B cell (primary cell): ENCODE measurements around the gene MAGEB17. TPM values are rescaled to one million over a fixed set of nuclear protein-coding genes. Genes with fewer than 3 reads are reported as not detected.

Experiments
- ATAC-seq: fragments of 200-7000 bp; cut with Tn5 transposase; one replicate; pipeline ENCODE4 v1.10.0; 2021; ENCODE audit warnings: low read depth, mild to moderate bottlenecking, moderate number of reproducible peaks, moderate library complexity
- CTCF ChIA-PET: fragments of 350-600 bp; sonication (Branson Sonifier 250); formaldehyde crosslinking; loops from one replicate; lab custom pipeline; 2021; ENCODE audit warnings: antibody characterized with exemption, inconsistent platforms; lab: Charles Lee
- POLR2A ChIA-PET: fragments of 350-600 bp; sonication (Branson Sonifier 250); formaldehyde crosslinking; loops from one replicate; lab custom pipeline; 2021; ENCODE audit warnings: antibody characterized with exemption; lab: Charles Lee
- DNase-seq: peaks from one replicate; pipeline ENCODE4 v3.0.0; 2013
- H2AFZ ChIP-seq: 2 replicates; pipeline ENCODE4 v1.6.1; 2012; ENCODE audit warnings: mild to moderate bottlenecking, low read depth, low read length; ENCODE audit not compliant: insufficient read depth, poor library complexity, severe bottlenecking
- H3K27ac ChIP-seq, 2 donors: 1 replicate in 1 of 2; 2 replicates in 1 of 2; pipeline ENCODE4 v1.5.1; 2012 to 2013; ENCODE audit warnings: low read length in 2 of 2, mild to moderate bottlenecking in 2 of 2, moderate library complexity in 1 of 2
- H3K27me3 ChIP-seq, 4 experiments: fragments of 200-600 bp in 1 of 4; sonication (generic) in 1 of 4; replicated peaks in 1 of 4; 1 replicate in 2 of 4; 2 replicates in 2 of 4; pipeline versions ENCODE4 v1.6.1 to v1.7.0; 2013 to 2016; ENCODE audit warnings: low read length in 3 of 4, mild to moderate bottlenecking in 2 of 4, mixed read lengths in 1 of 4, moderate library complexity in 1 of 4; ENCODE audit not compliant: insufficient read depth in 4 of 4, control insufficient read depth in 3 of 4; ENCODE audit errors: control extremely low read depth in 1 of 4
- H3K36me3 ChIP-seq, 2 experiments: replicated peaks in 1 of 2; 1 replicate in 1 of 2; 2 replicates in 1 of 2; pipeline versions ENCODE4 v1.6.1 to v1.7.1; 2013; ENCODE audit warnings: low read length in 1 of 2; ENCODE audit not compliant: insufficient read depth in 2 of 2, control insufficient read depth in 1 of 2; ENCODE audit errors: control extremely low read depth in 1 of 2, extremely low read depth in 1 of 2
- H3K4me1 ChIP-seq, 2 donors: fragments of 200-600 bp in 1 of 2; sonication (generic) in 1 of 2; 1 replicate in 1 of 2; 2 replicates in 1 of 2; pipeline versions ENCODE4 v1.5.1 to v1.6.1; 2013 to 2017; ENCODE audit warnings: low read length in 2 of 2; ENCODE audit not compliant: control insufficient read depth in 2 of 2, insufficient read depth in 2 of 2
- H3K4me2 ChIP-seq: replicated peaks from 2 replicates; pipeline ENCODE3; 2012; ENCODE audit warnings: mild to moderate bottlenecking, low read depth, low read length; ENCODE audit not compliant: poor library complexity, severe bottlenecking
- H3K4me3 ChIP-seq, 5 experiments: fragments of 200-600 bp in 1 of 5; sonication (generic) in 1 of 5; 1 replicate in 3 of 5; 2 replicates in 2 of 5; pipeline versions ENCODE4 v1.5.1 to v1.7.0; 2011 to 2016; ENCODE audit warnings: low read length in 4 of 5, mild to moderate bottlenecking in 4 of 5, low read depth in 2 of 5, control low read depth in 1 of 5, moderate library complexity in 1 of 5; ENCODE audit not compliant: insufficient read depth in 1 of 5; ENCODE audit errors: control extremely low read depth in 1 of 5, extremely low read depth in 1 of 5
- H3K79me2 ChIP-seq: fragments of 200-600 bp; sonication (generic); one replicate; pipeline ENCODE4 v1.6.0; 2016; ENCODE audit warnings: low read length; ENCODE audit not compliant: control insufficient read depth, insufficient read depth
- H3K9ac ChIP-seq: fragments of 200-600 bp; sonication (generic); 2 replicates; pipeline ENCODE4 v1.6.1; 2017; ENCODE audit warnings: mild to moderate bottlenecking, low read length, moderate library complexity
- H3K9me3 ChIP-seq, 3 donors: one replicate each; pipeline versions ENCODE4 v1.6.1 to v1.7.1; 2013; ENCODE audit warnings: low read length in 2 of 3; ENCODE audit not compliant: control insufficient read depth in 2 of 3, insufficient read depth in 1 of 3; ENCODE audit errors: control extremely low read depth in 1 of 3
- H4K20me1 ChIP-seq: 2 replicates; pipeline ENCODE4 v1.6.0; 2012; ENCODE audit warnings: mild to moderate bottlenecking, low read length; ENCODE audit not compliant: insufficient read depth, control insufficient read depth, poor library complexity, severe bottlenecking
- H3K27ac Mint-ChIP-seq: one replicate; pipeline ENCODE4 v1.8.0; 2021; ENCODE audit warnings: mixed read lengths
- H3K27me3 Mint-ChIP-seq: one replicate; pipeline ENCODE4 v1.8.0; 2021; ENCODE audit warnings: mixed read lengths
- H3K4me1 Mint-ChIP-seq: one replicate; pipeline ENCODE4 v1.8.0; 2021; ENCODE audit warnings: mixed read lengths
- H3K4me3 Mint-ChIP-seq: one replicate; pipeline ENCODE4 v1.8.0; 2021; ENCODE audit warnings: mixed read lengths
- H3K9me3 Mint-ChIP-seq: one replicate; pipeline ENCODE4 v1.8.0; 2022; ENCODE audit warnings: mixed read lengths; ENCODE audit not compliant: insufficient read depth
- EZH2 ChIP-seq: IDR thresholded peaks from 2 replicates; pipeline ENCODE4 v1.6.1; 2012; ENCODE audit warnings: borderline replicate concordance, low read depth, mild to moderate bottlenecking, moderate library complexity, low read length; ENCODE audit not compliant: insufficient read depth, poor library complexity, severe bottlenecking
- intact Hi-C: fragments of 100-400 bp; cut with micrococcal nuclease; formaldehyde crosslinking; loops from one replicate; pipeline ENCODE4 v1.10.0; 2022
- polyA plus RNA-seq: library from polyadenylated mRNA; depleted of rRNA; stranded (reverse); fragments of >200 nt; gene quantifications from 2 replicates; pipeline ENCODE4 v1.2.3, GENCODE V29; 2012
- total RNA-seq, 2 donors: library from RNA; stranded (reverse); fragments of 120-200 nt in 1 of 2; gene quantifications; 1 replicate in 1 of 2; 2 replicates in 1 of 2; pipeline versions ENCODE4 v1.2.3 to v1.2.4, GENCODE V29; 2013 to 2022
- TF ChIP-seq, protein P1 (sequence below): fragments of 200-600 bp; IDR thresholded peaks from one replicate; pipeline ENCODE4 v1.8.0; 2022; ENCODE audit warnings: antibody characterized with exemption, mild to moderate bottlenecking

Gene MAGEB17
- total and polyA plus RNA-seq, 2 donors (not counting 1 experiment from before 2014, with no cell fraction given): 0.16 TPM; not detected in 1

DNA sequence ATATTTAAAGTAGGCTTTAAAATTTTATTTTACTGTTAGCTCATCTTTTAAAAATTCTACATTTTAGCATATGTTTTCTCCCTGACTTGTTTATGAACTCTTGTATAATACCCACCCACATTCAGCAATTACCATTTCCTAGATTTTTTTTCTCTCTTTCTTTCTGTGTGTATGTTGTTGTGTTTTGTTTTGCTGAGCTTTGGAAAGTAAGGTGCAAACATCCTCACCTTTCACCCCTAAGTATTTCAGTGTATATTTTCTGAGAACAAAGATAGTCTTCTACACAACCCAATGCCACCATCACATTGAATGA, 25.1 kb upstream of the MAGEB17 start:
- intact Hi-C loops: no loop called here
- Mint-ChIP-seq H3K4me1 (peaks cover 8% of the 10 kb centered on the region), H3K9me3 (no peaks in the 10 kb centered on the region), H3K27me3 (peaks cover 10% of the 10 kb centered on the region), H3K27ac (no peak overlapping the region), H3K4me3 (no peak overlapping the region)
- ATAC-seq (no peak), DNase-seq (no peak)
- Histone ChIP-seq H3K9ac (no peak overlapping the region), H3K9me3 (no peaks in the 10 kb centered on the region), H3K27ac (no peak overlapping the region), H2AFZ (no peak overlapping the region), H3K27me3 (peaks cover 0 to 2% (median 0%) of the 10 kb centered on the region in 4 experiments), H3K4me1 (peaks cover 9% of the 10 kb centered on the region in 2 donors), H3K4me2 (no peak overlapping the region), H4K20me1 (no peaks in the 10 kb centered on the region), H3K36me3 (no peaks in the 10 kb centered on the region), H3K79me2 (no peaks in the 10 kb centered on the region), H3K4me3 (no peak overlapping the region)
- CTCF ChIA-PET: no interaction called here
- POLR2A ChIA-PET: no interaction called here
- TF ChIP-seq EZH2: no peak
- TF ChIP-seq, protein P1, sequence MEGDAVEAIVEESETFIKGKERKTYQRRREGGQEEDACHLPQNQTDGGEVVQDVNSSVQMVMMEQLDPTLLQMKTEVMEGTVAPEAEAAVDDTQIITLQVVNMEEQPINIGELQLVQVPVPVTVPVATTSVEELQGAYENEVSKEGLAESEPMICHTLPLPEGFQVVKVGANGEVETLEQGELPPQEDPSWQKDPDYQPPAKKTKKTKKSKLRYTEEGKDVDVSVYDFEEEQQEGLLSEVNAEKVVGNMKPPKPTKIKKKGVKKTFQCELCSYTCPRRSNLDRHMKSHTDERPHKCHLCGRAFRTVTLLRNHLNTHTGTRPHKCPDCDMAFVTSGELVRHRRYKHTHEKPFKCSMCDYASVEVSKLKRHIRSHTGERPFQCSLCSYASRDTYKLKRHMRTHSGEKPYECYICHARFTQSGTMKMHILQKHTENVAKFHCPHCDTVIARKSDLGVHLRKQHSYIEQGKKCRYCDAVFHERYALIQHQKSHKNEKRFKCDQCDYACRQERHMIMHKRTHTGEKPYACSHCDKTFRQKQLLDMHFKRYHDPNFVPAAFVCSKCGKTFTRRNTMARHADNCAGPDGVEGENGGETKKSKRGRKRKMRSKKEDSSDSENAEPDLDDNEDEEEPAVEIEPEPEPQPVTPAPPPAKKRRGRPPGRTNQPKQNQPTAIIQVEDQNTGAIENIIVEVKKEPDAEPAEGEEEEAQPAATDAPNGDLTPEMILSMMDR: no peak

DNA sequence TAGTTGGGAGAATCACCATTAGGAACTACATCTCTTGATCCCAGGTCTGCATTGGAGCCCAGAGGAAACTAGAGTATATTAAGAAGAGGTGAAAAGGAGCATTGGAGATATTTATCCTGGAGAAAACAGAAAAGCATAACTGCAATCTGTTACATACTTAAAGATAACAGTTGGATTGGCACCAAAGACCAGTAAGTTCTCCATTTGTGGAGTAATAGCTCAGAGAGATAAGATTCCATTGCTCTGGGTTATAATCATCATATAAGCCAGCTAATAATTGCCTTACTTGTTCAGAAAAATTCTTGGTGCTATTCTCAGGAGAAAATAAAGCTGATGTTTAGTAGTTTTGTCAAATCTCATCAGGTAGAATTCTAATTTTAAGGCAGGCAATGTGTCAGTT, 23.3 kb upstream of the MAGEB17 start:
- H3K4me1 Mint-ChIP-seq: no peaks in the 10 kb centered on the region

More for the DNA sequence above, 23.3 kb upstream of the MAGEB17 start:
- Histone ChIP-seq H3K4me1 (no peaks in the 10 kb centered on the region), H4K20me1 (no peaks in the 10 kb centered on the region), H2AFZ (no peak overlapping the region), H3K9ac (no peak overlapping the region), H3K27ac (no peak overlapping the region), H3K79me2 (no peaks in the 10 kb centered on the region), H3K9me3 (no peaks in the 10 kb centered on the region), H3K4me2 (no peak overlapping the region), H3K36me3 (no peaks in the 10 kb centered on the region), H3K27me3 (peaks cover 0 to 2% (median 0%) of the 10 kb centered on the region in 4 experiments), H3K4me3 (no peak overlapping the region)
- no peak for ATAC-seq
- ChIA-PET CTCF (no interaction called here), POLR2A (no interaction called here)
- H3K27me3 Mint-ChIP-seq: peaks cover 10% of the 10 kb centered on the region
- intact Hi-C loops: no loop called here
- no peak overlapping the region for H3K4me3 Mint-ChIP-seq
- DNase-seq: no peak
- no peaks in the 10 kb centered on the region for H3K9me3 Mint-ChIP-seq
- TF ChIP-seq, protein P1: no peak
- no peak for TF ChIP-seq EZH2
- no peak overlapping the region for H3K27ac Mint-ChIP-seq
